WI38 (cell line): Measurements from ENCODE around the gene NBL1.
"Not testable (repeated sequence)": the region's sequence is repeated elsewhere in the genome, so short reads cannot be mapped to it uniquely, and the experiment has no call there.

Experiments used
- H3K4me3 ChIP-seq: 2 replicates; pipeline ENCODE4 v1.5.1; 2011; ENCODE audit warnings: low read depth, mild to moderate bottlenecking, control low read depth, low read length
- TF ChIP-seq, protein P1 (sequence below): IDR thresholded peaks from 2 replicates; pipeline ENCODE4 v1.5.1; 2012; ENCODE audit warnings: low read depth, mild to moderate bottlenecking, control low read depth, low read length

NBL1 gene

DNA sequence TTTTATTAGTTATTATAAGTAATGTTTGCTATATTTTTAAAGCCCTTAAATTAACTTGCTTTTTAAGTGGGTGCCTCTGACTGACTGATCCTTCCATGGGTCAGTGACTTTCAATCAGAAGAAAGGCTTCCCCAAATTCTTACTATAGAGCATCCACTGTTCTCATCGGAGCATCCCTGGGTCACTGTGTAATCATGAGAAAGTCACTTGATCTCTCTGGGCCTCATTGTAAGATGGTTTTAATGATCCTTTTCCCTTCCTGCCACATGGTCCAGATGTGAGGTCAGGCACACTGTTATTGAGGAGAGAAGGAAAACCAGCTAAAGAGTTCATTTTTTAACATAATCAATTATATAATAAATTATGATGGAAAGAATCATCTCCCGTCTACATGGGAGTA, 11.0 kb upstream of the NBL1 start:
- TF ChIP-seq, protein P1, sequence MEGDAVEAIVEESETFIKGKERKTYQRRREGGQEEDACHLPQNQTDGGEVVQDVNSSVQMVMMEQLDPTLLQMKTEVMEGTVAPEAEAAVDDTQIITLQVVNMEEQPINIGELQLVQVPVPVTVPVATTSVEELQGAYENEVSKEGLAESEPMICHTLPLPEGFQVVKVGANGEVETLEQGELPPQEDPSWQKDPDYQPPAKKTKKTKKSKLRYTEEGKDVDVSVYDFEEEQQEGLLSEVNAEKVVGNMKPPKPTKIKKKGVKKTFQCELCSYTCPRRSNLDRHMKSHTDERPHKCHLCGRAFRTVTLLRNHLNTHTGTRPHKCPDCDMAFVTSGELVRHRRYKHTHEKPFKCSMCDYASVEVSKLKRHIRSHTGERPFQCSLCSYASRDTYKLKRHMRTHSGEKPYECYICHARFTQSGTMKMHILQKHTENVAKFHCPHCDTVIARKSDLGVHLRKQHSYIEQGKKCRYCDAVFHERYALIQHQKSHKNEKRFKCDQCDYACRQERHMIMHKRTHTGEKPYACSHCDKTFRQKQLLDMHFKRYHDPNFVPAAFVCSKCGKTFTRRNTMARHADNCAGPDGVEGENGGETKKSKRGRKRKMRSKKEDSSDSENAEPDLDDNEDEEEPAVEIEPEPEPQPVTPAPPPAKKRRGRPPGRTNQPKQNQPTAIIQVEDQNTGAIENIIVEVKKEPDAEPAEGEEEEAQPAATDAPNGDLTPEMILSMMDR, result no peak

DNA sequence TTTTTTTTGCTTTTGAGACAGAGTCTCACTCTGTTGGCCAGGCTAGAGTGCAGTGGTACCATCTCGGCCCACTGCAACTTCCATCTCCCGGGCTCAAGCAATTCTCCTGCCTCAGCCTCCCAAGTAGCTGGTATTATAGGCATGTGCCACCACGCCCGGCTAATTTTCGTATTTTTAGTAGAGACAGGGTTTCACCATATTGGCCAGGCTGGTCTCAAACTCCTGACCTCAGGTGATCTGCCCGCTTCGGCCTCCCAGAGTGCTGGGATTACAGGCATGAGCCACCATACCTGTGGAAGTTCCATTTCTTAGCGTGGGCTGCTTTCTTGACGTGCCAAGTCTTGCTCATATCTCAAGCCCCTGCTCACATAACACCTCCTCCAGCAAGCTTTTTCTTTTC, 9.0 kb upstream of the NBL1 start:
- H3K4me3 ChIP-seq, result not testable (repeated sequence)

More for the DNA sequence above, 11.0 kb upstream of the NBL1 start:
- no peak overlapping the region for H3K4me3 ChIP-seq

DNA sequence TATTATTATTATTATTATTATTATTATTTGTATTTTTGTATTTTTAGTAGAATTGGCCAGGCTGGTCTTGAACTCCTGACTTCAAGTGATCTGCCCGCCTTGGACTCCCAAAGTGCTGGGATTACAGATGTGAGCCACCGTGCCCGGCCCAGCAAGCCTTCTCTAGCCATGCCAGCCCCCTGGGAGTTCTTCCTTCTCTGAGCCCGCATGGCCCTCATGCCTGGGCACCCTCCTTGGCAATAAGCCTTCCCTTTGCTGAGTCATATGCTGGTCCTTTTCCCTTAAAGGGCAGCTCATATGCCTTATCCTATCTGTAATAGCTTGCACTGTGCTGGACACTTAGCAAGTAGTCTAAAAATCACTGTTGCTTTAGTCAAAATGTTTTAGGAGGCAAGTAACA, 8.5 kb upstream of the NBL1 start:
- no peak overlapping the region for H3K4me3 ChIP-seq
- TF ChIP-seq, protein P1, result no peak

DNA sequence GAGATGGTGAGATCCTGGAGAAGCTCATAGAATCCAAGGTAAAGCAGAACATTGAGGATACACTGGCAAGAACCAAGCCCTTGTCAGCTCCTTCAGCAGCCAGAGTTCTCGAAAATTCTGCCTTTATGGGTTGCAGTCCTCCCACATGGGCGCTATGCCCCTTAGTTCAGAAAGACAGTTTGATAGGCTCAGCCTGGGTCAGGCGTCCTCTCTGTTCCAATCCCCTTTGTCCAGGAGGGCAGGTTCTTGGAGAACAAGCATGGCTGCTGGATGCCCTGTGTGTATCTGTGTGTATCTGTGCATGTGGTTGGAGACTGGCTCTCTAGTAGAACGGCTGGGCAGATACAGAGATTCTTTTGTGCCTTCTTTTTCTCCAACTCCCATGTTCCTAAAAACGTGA, 8.0 kb upstream of the NBL1 start:
- no peak overlapping the region for H3K4me3 ChIP-seq
- TF ChIP-seq, protein P1, result no peak

DNA sequence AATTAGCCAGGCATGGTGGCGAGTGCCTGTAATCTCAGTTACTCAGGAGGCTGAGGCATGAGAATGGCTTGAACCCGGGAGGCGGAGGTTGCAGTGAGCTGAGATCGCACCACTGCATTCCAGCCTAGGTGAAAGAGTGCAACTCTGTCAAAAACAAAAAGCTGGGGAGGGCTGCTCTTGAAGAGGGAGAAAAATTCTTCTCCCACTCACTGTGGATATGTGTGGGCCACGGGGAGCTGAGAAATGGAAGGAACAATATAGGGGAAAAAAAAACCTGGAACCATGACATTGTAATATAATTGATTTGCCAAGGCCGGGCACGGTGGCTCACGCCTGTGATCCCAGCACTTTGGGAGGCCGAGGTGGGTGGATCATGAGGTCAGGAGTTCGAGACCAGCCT, 7.4 kb upstream of the NBL1 start:
- H3K4me3 ChIP-seq, result not testable (repeated sequence)

DNA sequence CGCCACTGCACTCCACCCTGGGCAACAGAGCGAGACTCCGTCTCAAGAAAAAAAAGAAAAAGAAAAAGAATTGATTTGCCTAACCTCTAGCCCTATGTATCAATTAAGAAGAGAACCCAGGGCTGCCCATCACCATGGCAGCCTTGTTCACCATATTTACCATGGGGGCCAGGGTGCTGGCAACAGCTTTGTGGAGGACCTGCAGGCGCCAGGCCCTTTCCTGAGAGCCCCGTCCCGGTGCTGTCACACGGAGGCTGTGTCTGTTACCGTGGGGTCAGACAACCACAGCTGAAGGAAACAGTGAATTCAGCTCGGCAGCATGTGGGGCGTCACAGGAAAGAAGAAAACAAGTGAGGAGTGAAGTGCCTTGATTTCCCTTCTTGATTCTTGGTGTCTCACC, 6.5 kb upstream of the NBL1 start:
- no peak overlapping the region for H3K4me3 ChIP-seq
- TF ChIP-seq, protein P1, result no peak

DNA sequence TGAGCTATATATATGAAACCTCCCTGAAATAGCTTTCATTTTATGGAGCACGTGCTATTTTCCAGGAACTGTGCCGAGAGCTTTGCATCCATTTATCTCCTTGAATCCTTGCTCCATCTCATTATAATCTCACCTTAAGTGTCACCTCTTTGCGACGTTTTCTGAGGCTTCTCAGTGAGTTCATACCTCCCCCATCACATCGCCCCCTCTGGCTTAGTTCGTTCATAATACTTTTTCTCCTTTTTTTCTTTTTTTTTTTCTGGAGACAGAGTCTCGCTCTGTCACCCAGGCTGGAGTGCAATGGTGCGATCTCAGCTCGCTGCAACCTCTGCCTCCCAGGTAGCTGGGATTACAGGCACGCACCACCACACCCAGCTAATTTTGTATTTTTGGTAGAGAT, 4.9 kb upstream of the NBL1 start:
- not testable (repeated sequence) for H3K4me3 ChIP-seq

DNA sequence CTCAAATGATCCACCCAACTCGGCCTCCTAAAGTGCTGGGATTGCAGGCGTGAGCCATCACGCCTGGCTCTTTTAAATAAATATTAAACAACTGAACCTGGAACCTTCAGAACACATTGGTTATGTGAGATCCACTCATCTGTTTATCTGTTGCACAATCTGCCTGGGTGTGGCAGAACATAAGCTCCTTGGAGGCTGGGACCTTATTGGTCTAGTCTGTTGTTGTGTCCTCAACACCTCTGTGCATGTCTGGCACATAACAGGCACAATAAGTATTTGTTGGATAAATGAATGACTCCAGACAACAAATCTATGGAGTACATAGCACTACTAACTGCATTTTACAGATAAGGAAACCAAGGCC, 4.1 kb upstream of the NBL1 start:
- TF ChIP-seq, protein P1, result no peak
- no peak overlapping the region for H3K4me3 ChIP-seq

DNA sequence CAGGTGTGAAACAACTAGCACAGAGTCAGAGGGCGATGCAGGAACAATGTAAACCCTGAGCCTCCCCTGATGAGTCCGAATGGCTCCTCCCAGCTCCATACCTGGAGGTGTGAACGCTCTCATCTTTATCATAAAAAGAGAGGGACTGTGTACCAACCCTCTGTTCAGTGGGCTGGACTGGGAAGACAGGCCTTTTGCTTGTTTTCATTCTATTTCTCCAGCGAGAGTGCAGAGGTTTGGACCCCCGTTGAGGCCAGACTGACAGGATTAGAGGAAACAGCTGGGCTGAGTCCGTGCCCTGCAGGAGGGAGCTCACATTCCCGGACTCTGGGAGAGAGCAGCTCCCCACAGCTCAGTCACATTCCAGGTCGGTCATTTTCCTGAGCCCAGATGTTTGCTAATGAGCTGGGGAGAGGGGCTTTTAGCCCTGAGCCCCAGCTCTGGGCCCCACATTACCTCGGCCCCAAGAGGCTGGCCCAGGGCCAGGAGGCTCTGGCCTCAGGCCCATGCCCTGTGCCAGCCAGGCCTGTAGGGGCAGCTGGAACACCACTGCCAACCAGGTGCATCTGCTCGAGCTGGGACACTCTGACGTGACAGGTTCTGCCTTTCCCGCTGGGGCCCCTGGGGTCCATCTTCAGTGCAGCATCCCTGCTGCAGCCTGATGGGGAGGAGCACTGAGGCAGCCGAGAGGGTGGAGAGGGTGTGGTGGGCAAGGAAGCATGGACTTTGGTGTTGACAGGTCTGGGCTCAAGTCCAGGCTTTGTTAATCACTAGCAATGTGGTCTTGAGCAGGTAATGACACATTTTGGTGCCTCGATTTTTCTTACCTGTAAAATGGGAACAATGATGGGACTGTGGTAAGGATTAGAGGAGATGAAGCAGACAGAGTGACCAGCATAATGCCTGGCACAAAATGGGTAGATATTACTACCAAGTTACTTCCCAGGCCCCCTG, 3.5 kb upstream of the NBL1 start:
- H3K4me3 ChIP-seq, result no peak overlapping the region
- TF ChIP-seq, protein P1, result no peak
